ENCODE data around the gene CCDC97.
A peak's percentile ranks its signal among the peaks of the same experiment; 100 is the strongest.

- TF ChIP-seq CTCF (IDR thresholded peaks at IDR 0.05 in 4 of 5, conservative IDR thresholded peaks at IDR 0.05 in 1 of 5) (peak in 2 of 5 experiments; percentile 23 to 36), POLR2A (IDR thresholded peaks at IDR 0.05) (peak; percentile 65 to 72)
Observed at GRCh38 chr19:41310033-41310831, at the start of gene CCDC97.

Data from gastrocnemius medialis (tissue), 4 donors.